ENCODE results near the gene UQCRC2. TPM values are rescaled to one million over a fixed set of nuclear protein-coding genes. Genes with fewer than 3 reads are reported as not detected.
A peak's percentile ranks its signal among the peaks of the same experiment; 100 is the strongest.

The UQCRC2 gene
- total and polyA plus RNA-seq, 8 donors, result 49.5 to 107 (median 93.7) TPM

DNA sequence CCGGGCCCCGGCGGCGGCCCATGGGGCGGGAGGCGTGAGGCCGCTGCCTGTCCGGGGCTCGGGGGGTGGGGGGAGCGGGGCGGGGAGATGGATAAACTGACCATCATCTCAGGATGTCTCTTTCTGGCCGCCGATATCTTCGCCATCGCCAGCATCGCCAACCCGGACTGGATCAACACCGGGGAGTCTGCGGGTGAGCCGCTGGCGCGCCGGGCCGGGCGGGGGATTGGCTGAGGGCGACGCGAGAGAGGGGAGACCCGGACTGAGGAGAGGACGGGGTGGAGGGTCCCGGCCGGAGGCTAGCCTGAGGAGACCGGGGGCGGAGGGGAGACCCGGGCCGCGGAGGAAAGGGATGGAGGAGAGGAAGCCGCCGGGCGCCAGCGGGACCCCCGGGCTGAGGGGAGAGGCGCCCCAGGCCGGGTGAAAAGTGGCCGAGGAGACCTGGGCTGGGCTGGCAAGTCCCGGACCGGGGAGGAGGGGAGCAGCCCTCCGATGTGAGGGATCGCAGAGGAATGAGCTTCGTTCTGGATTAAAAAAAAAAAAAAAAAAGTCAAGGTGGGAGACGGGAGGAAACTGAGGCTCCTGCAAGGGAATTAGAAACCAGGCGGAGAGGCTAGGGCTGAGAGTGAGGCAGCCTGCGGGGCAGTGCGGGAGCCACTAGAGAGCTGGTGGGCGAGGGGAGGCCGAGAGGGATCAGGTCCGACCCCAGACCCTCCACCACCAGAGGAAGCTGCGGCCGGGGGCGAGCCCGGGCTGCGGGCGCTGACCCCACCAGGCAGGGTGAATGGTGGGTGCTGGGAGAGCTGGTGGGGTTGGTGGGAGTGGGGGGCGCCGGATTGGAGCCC lies 55.3 kb downstream of the UQCRC2 start:
- Histone ChIP-seq H3K27me3 (no peaks in the 10 kb centered on the region), H3K4me1 (peaks cover 0 to 4% (median 0%) of the 10 kb centered on the region in 3 donors), H3K36me3 (no peaks in the 10 kb centered on the region), H3K4me3 (peak overlapping the region; percentile 88 to 99 (median 92)), H3K27ac (no peak overlapping the region), H3K9me3 (no peaks in the 10 kb centered on the region)
- WGBS, 2 donors, result 1% methylated on average over 46 to 65 of the region's 65 CpGs
- TF ChIP-seq, protein P1, sequence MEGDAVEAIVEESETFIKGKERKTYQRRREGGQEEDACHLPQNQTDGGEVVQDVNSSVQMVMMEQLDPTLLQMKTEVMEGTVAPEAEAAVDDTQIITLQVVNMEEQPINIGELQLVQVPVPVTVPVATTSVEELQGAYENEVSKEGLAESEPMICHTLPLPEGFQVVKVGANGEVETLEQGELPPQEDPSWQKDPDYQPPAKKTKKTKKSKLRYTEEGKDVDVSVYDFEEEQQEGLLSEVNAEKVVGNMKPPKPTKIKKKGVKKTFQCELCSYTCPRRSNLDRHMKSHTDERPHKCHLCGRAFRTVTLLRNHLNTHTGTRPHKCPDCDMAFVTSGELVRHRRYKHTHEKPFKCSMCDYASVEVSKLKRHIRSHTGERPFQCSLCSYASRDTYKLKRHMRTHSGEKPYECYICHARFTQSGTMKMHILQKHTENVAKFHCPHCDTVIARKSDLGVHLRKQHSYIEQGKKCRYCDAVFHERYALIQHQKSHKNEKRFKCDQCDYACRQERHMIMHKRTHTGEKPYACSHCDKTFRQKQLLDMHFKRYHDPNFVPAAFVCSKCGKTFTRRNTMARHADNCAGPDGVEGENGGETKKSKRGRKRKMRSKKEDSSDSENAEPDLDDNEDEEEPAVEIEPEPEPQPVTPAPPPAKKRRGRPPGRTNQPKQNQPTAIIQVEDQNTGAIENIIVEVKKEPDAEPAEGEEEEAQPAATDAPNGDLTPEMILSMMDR (IDR thresholded peaks at IDR 0.05), result no peak
- FAIRE-seq (no peak), DNase-seq (peak in 5 of 6 donors; percentile 29 to 82 (median 48)), ATAC-seq (peak in 3 of 4 donors; percentile 8 to 30 (median 16))
- intact Hi-C loops (cut with DNase I), result loop anchor here in 1 of 3 donors (5.0 to 10.0 kb wide), 3 partner anchors 66 to 286 kb away; partner anchors contain the start of genes POLR3E and VWA3A

DNA sequence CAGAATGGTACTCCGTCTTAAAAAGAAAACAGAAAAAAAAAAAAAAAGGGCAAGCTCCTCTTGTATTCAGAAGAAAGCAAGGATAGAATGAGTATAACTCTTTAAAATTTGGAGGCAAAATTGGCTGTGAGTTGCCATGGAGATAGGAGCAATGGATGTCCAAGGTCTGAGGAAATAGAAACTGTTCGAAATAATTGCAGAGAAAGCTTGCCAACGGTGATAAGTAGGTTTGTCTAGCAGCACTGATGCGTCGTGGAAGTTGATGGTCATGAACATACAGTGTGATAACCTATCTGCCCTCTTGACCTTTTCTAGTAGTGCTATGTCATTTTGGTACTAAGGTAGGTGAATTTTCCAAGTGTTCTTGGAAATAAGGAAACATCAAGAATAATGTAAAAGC lies 57.7 kb downstream of the UQCRC2 start:
- ATAC-seq (no peak), DNase-seq (no peak), FAIRE-seq (no peak)
- 50 to 58% methylated on average over 5 of the region's 5 CpGs for WGBS, 2 donors
- no peak overlapping the region for H3K4me3 ChIP-seq
- H3K36me3 ChIP-seq, result no peaks in the 10 kb centered on the region
- H3K9me3 ChIP-seq, result no peaks in the 10 kb centered on the region
- TF ChIP-seq, protein P1 (IDR thresholded peaks at IDR 0.05), result no peak
- intact Hi-C loops (cut with DNase I), result loop anchor here in 1 of 3 donors (5.0 kb wide), 1 partner anchor 61 kb away; no protein-coding TSS in a partner anchor
- H3K27ac ChIP-seq, result no peak overlapping the region
- H3K4me1 ChIP-seq, result peaks cover 9 to 15% (median 14%) of the 10 kb centered on the region in 3 donors
- no peaks in the 10 kb centered on the region for H3K27me3 ChIP-seq

DNA sequence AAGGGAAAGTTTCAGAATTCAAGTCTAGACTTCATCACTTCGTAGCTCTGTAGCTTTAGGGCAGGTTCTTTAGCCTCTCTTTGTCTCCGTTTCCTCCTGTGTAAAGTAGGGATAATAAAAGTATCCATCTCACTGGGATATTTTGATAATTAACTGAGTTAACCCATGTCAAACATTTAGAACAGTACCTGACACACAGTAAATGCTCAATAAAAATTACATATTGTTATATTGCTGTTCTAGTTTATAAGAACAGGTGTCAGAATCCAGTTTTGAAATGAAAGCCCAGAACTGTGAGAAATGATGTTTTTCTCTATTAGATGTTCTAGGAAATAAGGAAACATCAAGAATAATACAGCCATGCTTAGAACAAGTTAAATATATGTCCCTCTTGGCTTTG lies 59.1 kb downstream of the UQCRC2 start:
- ATAC-seq (no peak), FAIRE-seq (no peak), DNase-seq (no peak)
- peaks cover 9 to 15% (median 12%) of the 10 kb centered on the region in 3 donors for H3K4me1 ChIP-seq
- H3K36me3 ChIP-seq, result no peaks in the 10 kb centered on the region
- TF ChIP-seq, protein P1 (IDR thresholded peaks at IDR 0.05), result no peak
- H3K27me3 ChIP-seq, result no peaks in the 10 kb centered on the region
- 35 to 44% methylated on average over 2 of the region's 2 CpGs for WGBS, 2 donors
- intact Hi-C loops (cut with DNase I), result loop anchor here in 1 of 3 donors (5.0 kb wide), 1 partner anchor 60 kb away; no protein-coding TSS in a partner anchor
- no peak overlapping the region for H3K4me3 ChIP-seq
- no peaks in the 10 kb centered on the region for H3K9me3 ChIP-seq
- no peak overlapping the region for H3K27ac ChIP-seq

DNA sequence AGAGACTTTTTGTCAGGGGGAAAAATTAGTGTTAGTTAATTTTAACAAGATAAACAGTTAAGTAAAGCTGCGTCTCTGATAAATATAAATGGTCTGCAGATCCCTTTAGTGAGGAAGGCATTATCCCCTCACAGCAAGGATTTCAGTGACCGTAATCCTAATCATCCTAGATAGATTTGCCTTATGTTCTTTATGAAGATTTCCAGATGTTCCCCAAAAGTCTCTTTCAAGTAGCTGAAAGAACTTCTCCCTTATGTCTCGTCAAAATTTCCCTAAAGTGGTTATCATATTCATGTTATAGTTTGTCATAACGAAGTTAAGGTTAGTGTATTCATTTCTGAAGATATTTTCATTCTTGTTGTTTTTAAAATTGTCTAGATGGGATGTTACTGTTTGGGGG lies 60.3 kb downstream of the UQCRC2 start:
- TF ChIP-seq, protein P1 (IDR thresholded peaks at IDR 0.05), result no peak
- H3K27ac ChIP-seq, result no peak overlapping the region
- H3K27me3 ChIP-seq, result no peaks in the 10 kb centered on the region
- ATAC-seq, result no peak
- H3K9me3 ChIP-seq, result no peaks in the 10 kb centered on the region
- FAIRE-seq, result no peak
- 85 to 88% methylated on average over 4 of the region's 4 CpGs for WGBS, 2 donors
- H3K36me3 ChIP-seq, result no peaks in the 10 kb centered on the region
- intact Hi-C loops (cut with DNase I), result loop anchor here in 1 of 3 donors (5.0 kb wide), 1 partner anchor 59 kb away; no protein-coding TSS in a partner anchor
- H3K4me3 ChIP-seq, result no peak overlapping the region
- H3K4me1 ChIP-seq, result peaks cover 16 to 19% (median 16%) of the 10 kb centered on the region in 3 donors
- DNase-seq, result no peak
